Measurements from ENCODE around the gene NCF2.
A peak's percentile ranks its signal among the peaks of the same experiment; 100 is the strongest.

NCF2 gene

DNA sequence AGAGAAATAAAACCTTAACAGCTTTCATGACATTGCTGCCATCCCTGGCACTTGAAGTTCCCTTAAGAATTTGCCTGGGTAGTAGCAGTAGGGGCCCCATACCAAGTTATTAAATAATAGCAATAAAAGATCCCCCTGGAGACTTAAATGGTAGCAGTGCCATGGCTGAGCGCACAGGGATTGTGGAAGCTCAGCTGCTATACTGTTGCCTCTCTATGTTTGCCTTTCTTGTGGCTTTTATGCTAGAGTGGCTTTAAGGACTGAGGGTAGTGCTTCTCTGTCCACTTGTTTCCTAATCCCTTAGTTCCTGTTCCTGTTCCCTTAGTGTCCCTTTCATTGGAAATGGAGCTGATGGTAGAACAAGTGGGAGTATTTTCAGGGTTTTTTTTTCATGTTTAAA is 42.1 kb downstream of the NCF2 start:
- no peak overlapping the region for H3K27ac ChIP-seq
- H3K27me3 ChIP-seq (replicated peaks), result no peaks in the 10 kb centered on the region
- no peak for DNase-seq
- TF ChIP-seq, protein P1, sequence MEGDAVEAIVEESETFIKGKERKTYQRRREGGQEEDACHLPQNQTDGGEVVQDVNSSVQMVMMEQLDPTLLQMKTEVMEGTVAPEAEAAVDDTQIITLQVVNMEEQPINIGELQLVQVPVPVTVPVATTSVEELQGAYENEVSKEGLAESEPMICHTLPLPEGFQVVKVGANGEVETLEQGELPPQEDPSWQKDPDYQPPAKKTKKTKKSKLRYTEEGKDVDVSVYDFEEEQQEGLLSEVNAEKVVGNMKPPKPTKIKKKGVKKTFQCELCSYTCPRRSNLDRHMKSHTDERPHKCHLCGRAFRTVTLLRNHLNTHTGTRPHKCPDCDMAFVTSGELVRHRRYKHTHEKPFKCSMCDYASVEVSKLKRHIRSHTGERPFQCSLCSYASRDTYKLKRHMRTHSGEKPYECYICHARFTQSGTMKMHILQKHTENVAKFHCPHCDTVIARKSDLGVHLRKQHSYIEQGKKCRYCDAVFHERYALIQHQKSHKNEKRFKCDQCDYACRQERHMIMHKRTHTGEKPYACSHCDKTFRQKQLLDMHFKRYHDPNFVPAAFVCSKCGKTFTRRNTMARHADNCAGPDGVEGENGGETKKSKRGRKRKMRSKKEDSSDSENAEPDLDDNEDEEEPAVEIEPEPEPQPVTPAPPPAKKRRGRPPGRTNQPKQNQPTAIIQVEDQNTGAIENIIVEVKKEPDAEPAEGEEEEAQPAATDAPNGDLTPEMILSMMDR (IDR thresholded peaks at IDR 0.05; ENCODE audit: low read depth, low read length, missing control alignments), result no peak
- in situ Hi-C loops (cut with HindIII; ENCODE audit: low pct_ligation_motif_present, low sequenced_read_pairs), result no loop called here
- H3K36me3 ChIP-seq (replicated peaks), result peaks cover 42% of the 10 kb centered on the region
- no peak overlapping the region for H3K4me3 ChIP-seq (ENCODE audit: low read depth, low read length)

DNA sequence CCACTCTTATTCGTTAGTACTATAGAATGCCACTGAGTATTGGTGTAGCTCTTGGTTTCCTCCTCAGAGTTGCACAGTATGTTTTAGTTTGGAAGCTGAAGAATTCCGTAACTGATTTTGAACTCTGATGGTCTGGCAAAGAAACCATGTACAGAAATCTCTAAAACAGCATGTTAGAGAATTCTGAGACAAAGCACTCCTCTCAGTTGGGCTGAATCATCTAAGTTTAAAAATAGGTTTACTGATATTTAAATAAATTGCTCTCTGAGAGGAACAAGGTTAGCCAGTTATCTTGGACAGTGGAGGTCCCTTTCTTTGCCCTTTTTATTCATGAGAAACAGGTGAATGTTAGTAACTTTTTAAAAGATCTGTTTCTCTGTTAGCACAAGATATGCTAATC is 43.8 kb downstream of the NCF2 start:
- TF ChIP-seq, protein P1 (IDR thresholded peaks at IDR 0.05; ENCODE audit: low read depth, low read length, missing control alignments), result no peak
- H3K36me3 ChIP-seq (replicated peaks), result peaks cover 30% of the 10 kb centered on the region

DNA sequence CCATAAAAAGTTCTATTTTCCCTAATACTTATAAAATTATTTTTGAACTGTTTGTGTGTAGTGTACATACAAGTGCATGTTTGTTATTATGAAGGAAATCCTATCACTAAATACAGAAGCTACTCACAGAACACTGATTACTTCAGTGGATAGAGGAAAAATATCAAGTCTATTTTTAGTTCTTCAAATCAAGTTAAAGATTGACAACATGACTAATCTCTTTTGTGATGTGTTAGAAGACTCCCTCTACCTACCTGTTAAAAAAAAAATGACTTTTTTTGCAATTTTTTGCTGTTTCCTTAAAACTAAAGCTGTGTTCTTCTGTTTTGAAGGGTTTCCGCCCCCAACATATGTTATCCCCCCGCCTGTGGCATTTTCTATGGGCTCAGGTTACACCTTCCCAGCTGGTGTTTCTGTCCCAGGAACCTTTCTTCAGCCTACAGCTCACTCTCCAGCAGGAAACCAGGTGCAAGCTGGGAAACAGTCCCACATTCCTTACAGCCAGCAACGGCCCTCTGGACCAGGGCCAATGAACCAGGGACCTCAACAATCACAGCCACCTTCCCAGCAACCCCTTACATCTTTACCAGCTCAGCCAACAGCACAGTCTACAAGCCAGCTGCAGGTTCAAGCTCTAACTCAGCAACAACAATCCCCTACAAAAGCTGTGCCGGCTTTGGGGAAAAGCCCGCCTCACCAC is 45.5 kb downstream of the NCF2 start:
- no peaks in the 10 kb centered on the region for H3K27me3 ChIP-seq (replicated peaks)
- no peak overlapping the region for H3K4me3 ChIP-seq (ENCODE audit: low read depth, low read length)
- peaks cover 31% of the 10 kb centered on the region for H3K36me3 ChIP-seq (replicated peaks)
- DNase-seq, result no peak
- H3K27ac ChIP-seq, result no peak overlapping the region
- TF ChIP-seq, protein P1 (IDR thresholded peaks at IDR 0.05; ENCODE audit: low read depth, low read length, missing control alignments), result no peak
- in situ Hi-C loops (cut with HindIII; ENCODE audit: low pct_ligation_motif_present, low sequenced_read_pairs), result no loop called here

More for the DNA sequence above, 43.8 kb downstream of the NCF2 start:
- Histone ChIP-seq H3K27me3 (replicated peaks) (no peaks in the 10 kb centered on the region), H3K27ac (no peak overlapping the region), H3K4me3 (ENCODE audit: low read depth, low read length) (no peak overlapping the region)
- DNase-seq, result no peak
- in situ Hi-C loops (cut with HindIII; ENCODE audit: low pct_ligation_motif_present, low sequenced_read_pairs), result no loop called here

DNA sequence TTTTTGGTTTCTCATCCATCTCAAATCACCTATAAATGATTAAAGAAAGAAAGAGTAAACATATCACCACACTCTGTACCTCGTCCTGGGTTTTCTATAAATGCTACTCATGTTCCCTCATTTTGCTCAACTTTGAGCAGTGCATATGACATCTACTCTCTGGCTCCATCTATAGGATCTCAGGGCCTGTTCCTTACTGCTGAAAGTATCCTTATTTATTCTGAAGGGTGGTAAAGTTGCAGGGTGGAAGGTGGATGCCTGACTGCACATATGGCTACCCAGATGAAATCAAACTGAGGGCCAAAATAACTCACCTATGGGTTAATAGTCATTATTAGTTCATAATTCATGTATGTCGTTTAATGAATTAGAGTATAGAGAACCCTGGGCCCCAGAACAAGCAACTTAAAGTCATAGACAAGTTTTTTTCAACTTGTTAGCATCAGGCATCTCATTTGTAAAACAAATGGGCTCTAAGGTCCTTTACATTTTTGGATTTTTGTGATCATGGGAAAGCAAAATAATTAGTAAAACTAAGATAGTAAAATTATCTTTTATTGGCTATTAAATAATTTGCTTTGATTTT is 46.5 kb downstream of the NCF2 start:
- in situ Hi-C loops (cut with HindIII; ENCODE audit: low pct_ligation_motif_present, low sequenced_read_pairs), result no loop called here
- H3K27ac ChIP-seq, result no peak overlapping the region
- peak; percentile 66 for DNase-seq
- H3K27me3 ChIP-seq (replicated peaks), result no peaks in the 10 kb centered on the region
- peaks cover 26% of the 10 kb centered on the region for H3K36me3 ChIP-seq (replicated peaks)
- TF ChIP-seq, protein P1 (IDR thresholded peaks at IDR 0.05; ENCODE audit: low read depth, low read length, missing control alignments), result peak; percentile 84
- no peak overlapping the region for H3K4me3 ChIP-seq (ENCODE audit: low read depth, low read length)

DNA sequence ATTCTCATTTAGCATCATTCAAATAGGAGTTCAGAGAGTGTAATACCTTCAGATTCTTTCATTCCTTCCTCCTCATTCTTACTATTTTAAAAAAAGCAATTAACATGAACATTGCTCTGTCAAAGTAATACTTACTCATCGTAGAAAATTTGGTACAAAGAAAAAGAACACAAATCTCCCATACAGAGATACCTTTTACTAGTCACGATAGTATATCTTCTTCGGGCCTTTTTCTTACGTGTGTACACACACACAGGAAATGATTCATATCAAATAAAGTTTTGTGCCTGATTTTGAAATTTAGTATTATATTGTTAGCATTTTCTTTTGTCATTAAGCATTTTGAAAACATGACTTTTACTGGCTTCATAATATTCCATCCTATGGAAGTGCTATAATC is 52.9 kb downstream of the NCF2 start:
- in situ Hi-C loops (cut with HindIII; ENCODE audit: low pct_ligation_motif_present, low sequenced_read_pairs), result no loop called here
- no peak for DNase-seq
- peaks cover 15% of the 10 kb centered on the region for H3K36me3 ChIP-seq (replicated peaks)
- H3K27me3 ChIP-seq (replicated peaks), result no peaks in the 10 kb centered on the region
- TF ChIP-seq, protein P1 (IDR thresholded peaks at IDR 0.05; ENCODE audit: low read depth, low read length, missing control alignments), result no peak
- H3K4me3 ChIP-seq (ENCODE audit: low read depth, low read length), result no peak overlapping the region
- H3K27ac ChIP-seq, result no peak overlapping the region

Measured in brain microvascular endothelial cell (primary cell).